GM23338 (cell line): Measurements from ENCODE around the gene CXCL6. TPM values are rescaled to one million over a fixed set of nuclear protein-coding genes. Genes with fewer than 3 reads are reported as not detected.

Experiments used
- ATAC-seq: fragments of 200-7000 bp; cut with Tn5 transposase; 3 replicates; pipeline ENCODE4 v1.9.1; 2020
- DNase-seq: peaks from one replicate; pipeline ENCODE4 v3.0.0-alpha.2; 2015; ENCODE audit warnings: low spot score
- H2AFZ ChIP-seq: fragments of 200-600 bp; sonication (generic); 2 replicates; pipeline ENCODE4 v1.8.0; 2016; ENCODE audit warnings: antibody characterized with exemption, mild to moderate bottlenecking, moderate library complexity
- H3F3A ChIP-seq: fragments of 200-600 bp; sonication (generic); replicated peaks from 2 replicates; pipeline ENCODE4 v1.8.0; 2017; ENCODE audit warnings: antibody characterized with exemption, mixed run types, low read depth
- H3K27ac ChIP-seq: fragments of 200-600 bp; sonication (generic); 2 replicates; pipeline ENCODE4 v1.6.1; 2016; ENCODE audit warnings: low read depth
- H3K27me3 ChIP-seq: fragments of 200-600 bp; sonication (generic); 2 replicates; pipeline ENCODE4 v1.8.0; 2016; ENCODE audit warnings: mild to moderate bottlenecking, mixed run types, moderate library complexity; ENCODE audit not compliant: insufficient read depth
- H3K36me3 ChIP-seq: fragments of 200-600 bp; sonication (generic); 2 replicates; pipeline ENCODE4 v1.8.0; 2016; ENCODE audit warnings: mild to moderate bottlenecking; ENCODE audit not compliant: insufficient read depth
- H3K4me1 ChIP-seq: fragments of 200-600 bp; sonication (generic); 2 replicates; pipeline ENCODE4 v1.8.0; 2016; ENCODE audit warnings: mild to moderate bottlenecking, moderate library complexity; ENCODE audit not compliant: insufficient read depth
- H3K4me2 ChIP-seq: fragments of 200-600 bp; sonication (generic); 2 replicates; pipeline ENCODE4 v1.7.1; 2017; ENCODE audit warnings: mixed run types
- H3K4me3 ChIP-seq: fragments of 200-600 bp; sonication (generic); 2 replicates; pipeline ENCODE4 v1.6.1; 2016; ENCODE audit warnings: mixed run types
- H3K79me2 ChIP-seq: fragments of 200-600 bp; sonication (generic); replicated peaks from 2 replicates; pipeline ENCODE4 v1.8.0; 2017; ENCODE audit warnings: mild to moderate bottlenecking; ENCODE audit not compliant: insufficient read depth
- H3K9me2 ChIP-seq: fragments of 200-600 bp; sonication (generic); 2 replicates; pipeline ENCODE4 v1.8.0; 2017; ENCODE audit not compliant: insufficient read depth
- H4K20me1 ChIP-seq: fragments of 200-600 bp; sonication (generic); replicated peaks from 2 replicates; pipeline ENCODE4 v1.8.0; 2017; ENCODE audit warnings: mild to moderate bottlenecking; ENCODE audit not compliant: insufficient read depth
- H3K27ac Mint-ChIP-seq: 2 replicates; pipeline ENCODE4 v1.8.0; 2020; ENCODE audit warnings: inconsistent platforms, mild to moderate bottlenecking, moderate library complexity, mixed read lengths
- H3K27me3 Mint-ChIP-seq: 3 replicates; pipeline ENCODE4 v1.8.0; 2022; ENCODE audit warnings: low read depth, mild to moderate bottlenecking, moderate library complexity, mixed read lengths, inconsistent platforms; ENCODE audit not compliant: insufficient read depth, poor library complexity
- H3K36me3 Mint-ChIP-seq: 3 replicates; pipeline ENCODE4 v1.8.0; 2021; ENCODE audit warnings: low read depth, mild to moderate bottlenecking, inconsistent platforms, moderate library complexity, mixed read lengths
- H3K4me1 Mint-ChIP-seq: 3 replicates; pipeline ENCODE4 v1.8.0; 2020; ENCODE audit warnings: mild to moderate bottlenecking, inconsistent platforms, mixed read lengths
- H3K4me3 Mint-ChIP-seq: 3 replicates; pipeline ENCODE4 v1.8.0; 2021; ENCODE audit warnings: moderate library complexity, mild to moderate bottlenecking, inconsistent platforms, mixed read lengths
- H3K9me3 Mint-ChIP-seq: 3 replicates; pipeline ENCODE4 v1.8.0; 2020; ENCODE audit warnings: moderate library complexity, mild to moderate bottlenecking, inconsistent platforms, mixed read lengths
- CREB1 ChIP-seq: fragments of 250-450 bp; sonication (Bioruptor Pico); IDR thresholded peaks from 2 replicates; pipeline ENCODE4 v1.5.0; 2020; ENCODE audit warnings: low read depth, mild to moderate bottlenecking, moderate library complexity
- CTCF ChIP-seq, 2 experiments: fragments of 200-600 bp in 1 of 2; sonication (generic) in 1 of 2; conservative IDR thresholded peaks; 2 replicates each; pipeline versions ENCODE4 v1.5.1 to v1.6.1; 2016 to 2017; ENCODE audit warnings: antibody characterized with exemption in 2 of 2, low read depth in 2 of 2, mild to moderate bottlenecking in 2 of 2, moderate library complexity in 1 of 2
- NANOG ChIP-seq: IDR thresholded peaks from 2 replicates; pipeline ENCODE4 v1.6.1; 2016; ENCODE audit warnings: antibody characterized with exemption, borderline replicate concordance
- POLR2AphosphoS5 ChIP-seq: IDR thresholded peaks from 2 replicates; pipeline ENCODE4 v1.6.1; 2016; ENCODE audit warnings: antibody characterized with exemption, low read depth
- ZNF331 ChIP-seq: fragments of 250-450 bp; sonication (Bioruptor Pico); IDR thresholded peaks from 2 replicates; pipeline ENCODE4 v1.5.0; 2020; ENCODE audit warnings: low read depth, mild to moderate bottlenecking, moderate library complexity
- polyA plus RNA-seq: library from polyadenylated mRNA; unstranded; fragments of >200 nt; fragmentation: Nextera tagmentation; extraction: Ambion mirVana; gene quantifications from 2 replicates; pipeline ENCODE4 v1.2.1, GENCODE V29; 2016
- total RNA-seq: library from RNA; depleted of rRNA; stranded (reverse); fragments of >200 nt; shearing (Covaris generic); gene quantifications from 2 replicates; pipeline ENCODE4 v1.2.3, GENCODE V29; 2014
- TF ChIP-seq, protein P1 (sequence below): IDR thresholded peaks from one replicate; pipeline ENCODE4 v1.6.1; 2018; ENCODE audit warnings: antibody characterized with exemption; ENCODE audit not compliant: unreplicated experiment

Gene CXCL6
- total and polyA plus RNA-seq, 2 experiments from 2014 or later = 7.2 to 11.8 TPM

- TF ChIP-seq ZNF331 (no peak), NANOG (no peak), CREB1 (CRISPR knock-in tag) (no peak)
- TF ChIP-seq, protein P1, sequence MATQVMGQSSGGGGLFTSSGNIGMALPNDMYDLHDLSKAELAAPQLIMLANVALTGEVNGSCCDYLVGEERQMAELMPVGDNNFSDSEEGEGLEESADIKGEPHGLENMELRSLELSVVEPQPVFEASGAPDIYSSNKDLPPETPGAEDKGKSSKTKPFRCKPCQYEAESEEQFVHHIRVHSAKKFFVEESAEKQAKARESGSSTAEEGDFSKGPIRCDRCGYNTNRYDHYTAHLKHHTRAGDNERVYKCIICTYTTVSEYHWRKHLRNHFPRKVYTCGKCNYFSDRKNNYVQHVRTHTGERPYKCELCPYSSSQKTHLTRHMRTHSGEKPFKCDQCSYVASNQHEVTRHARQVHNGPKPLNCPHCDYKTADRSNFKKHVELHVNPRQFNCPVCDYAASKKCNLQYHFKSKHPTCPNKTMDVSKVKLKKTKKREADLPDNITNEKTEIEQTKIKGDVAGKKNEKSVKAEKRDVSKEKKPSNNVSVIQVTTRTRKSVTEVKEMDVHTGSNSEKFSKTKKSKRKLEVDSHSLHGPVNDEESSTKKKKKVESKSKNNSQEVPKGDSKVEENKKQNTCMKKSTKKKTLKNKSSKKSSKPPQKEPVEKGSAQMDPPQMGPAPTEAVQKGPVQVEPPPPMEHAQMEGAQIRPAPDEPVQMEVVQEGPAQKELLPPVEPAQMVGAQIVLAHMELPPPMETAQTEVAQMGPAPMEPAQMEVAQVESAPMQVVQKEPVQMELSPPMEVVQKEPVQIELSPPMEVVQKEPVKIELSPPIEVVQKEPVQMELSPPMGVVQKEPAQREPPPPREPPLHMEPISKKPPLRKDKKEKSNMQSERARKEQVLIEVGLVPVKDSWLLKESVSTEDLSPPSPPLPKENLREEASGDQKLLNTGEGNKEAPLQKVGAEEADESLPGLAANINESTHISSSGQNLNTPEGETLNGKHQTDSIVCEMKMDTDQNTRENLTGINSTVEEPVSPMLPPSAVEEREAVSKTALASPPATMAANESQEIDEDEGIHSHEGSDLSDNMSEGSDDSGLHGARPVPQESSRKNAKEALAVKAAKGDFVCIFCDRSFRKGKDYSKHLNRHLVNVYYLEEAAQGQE = no peak
These were observed 2.6 kb downstream of the CXCL6 start (continued) for GRCh38 chr4:73839071-73839470.

GRCh38 chr4:73839715-73840114 lies 3.2 kb downstream of the CXCL6 start:
- H3K9me3 Mint-ChIP-seq = no peaks in the 10 kb centered on the region; the same call in 2 of the 3 replicates
- H3K27ac ChIP-seq = no peak overlapping the region
- no peak overlapping the region for H3K27ac Mint-ChIP-seq
- H3K4me1 ChIP-seq = peaks cover 5% of the 10 kb centered on the region; the same call in 1 of the 2 replicates
- no peaks in the 10 kb centered on the region for H3K36me3 ChIP-seq
- no peaks in the 10 kb centered on the region for H4K20me1 ChIP-seq
- H3K4me3 ChIP-seq = no peak overlapping the region
- H3K27me3 ChIP-seq = peaks cover 21% of the 10 kb centered on the region
- DNase-seq (no peak), ATAC-seq (no peak)
- no peaks in the 10 kb centered on the region for H3K36me3 Mint-ChIP-seq
- H3K4me2 ChIP-seq = no peak overlapping the region
- no peak overlapping the region for H2AFZ ChIP-seq
- H3F3A ChIP-seq = no peaks in the 10 kb centered on the region
- H3K4me1 Mint-ChIP-seq = peaks cover 22% of the 10 kb centered on the region
- no peak overlapping the region for H3K4me3 Mint-ChIP-seq
- no peaks in the 10 kb centered on the region for H3K79me2 ChIP-seq
- no peaks in the 10 kb centered on the region for H3K9me2 ChIP-seq
- TF ChIP-seq CTCF (conservative IDR thresholded peaks at IDR 0.05; ENCODE audit: low read depth in 2 of 2) (no peak), POLR2AphosphoS5 (no peak)
- peaks cover 9% of the 10 kb centered on the region for H3K27me3 Mint-ChIP-seq

- DNase-seq (no peak), ATAC-seq (no peak)
- peaks cover 6% of the 10 kb centered on the region for H3K27me3 Mint-ChIP-seq
- Histone ChIP-seq H2AFZ (no peak overlapping the region), H3K27me3 (peaks cover 21% of the 10 kb centered on the region), H3K4me3 (no peak overlapping the region), H3F3A (no peaks in the 10 kb centered on the region), H3K9me2 (no peaks in the 10 kb centered on the region), H3K4me1 (peaks cover 8% of the 10 kb centered on the region; the same call in 1 of the 2 replicates), H3K36me3 (no peaks in the 10 kb centered on the region), H3K79me2 (no peaks in the 10 kb centered on the region), H3K4me2 (no peak overlapping the region), H4K20me1 (no peaks in the 10 kb centered on the region), H3K27ac (no peak overlapping the region)
- no peak overlapping the region for H3K4me3 Mint-ChIP-seq
- H3K9me3 Mint-ChIP-seq = no peaks in the 10 kb centered on the region
- no peak overlapping the region for H3K27ac Mint-ChIP-seq
- H3K36me3 Mint-ChIP-seq = no peaks in the 10 kb centered on the region
- peaks cover 25% of the 10 kb centered on the region for H3K4me1 Mint-ChIP-seq
- TF ChIP-seq CTCF (conservative IDR thresholded peaks at IDR 0.05; ENCODE audit: low read depth in 2 of 2) = no peak
These were observed 4.9 kb downstream of the CXCL6 start for GRCh38 chr4:73841243-73841925.
